ENCODE data around the gene D2HGDH. TPM values are rescaled to one million over a fixed set of nuclear protein-coding genes. Genes with fewer than 3 reads are reported as not detected.

The D2HGDH gene
- total and polyA plus RNA-seq, 2 of the 13 experiments (the other 11 are each of a cell fraction or from before 2014, with no cell fraction given) = 19.2 to 20.3 TPM

DNA sequence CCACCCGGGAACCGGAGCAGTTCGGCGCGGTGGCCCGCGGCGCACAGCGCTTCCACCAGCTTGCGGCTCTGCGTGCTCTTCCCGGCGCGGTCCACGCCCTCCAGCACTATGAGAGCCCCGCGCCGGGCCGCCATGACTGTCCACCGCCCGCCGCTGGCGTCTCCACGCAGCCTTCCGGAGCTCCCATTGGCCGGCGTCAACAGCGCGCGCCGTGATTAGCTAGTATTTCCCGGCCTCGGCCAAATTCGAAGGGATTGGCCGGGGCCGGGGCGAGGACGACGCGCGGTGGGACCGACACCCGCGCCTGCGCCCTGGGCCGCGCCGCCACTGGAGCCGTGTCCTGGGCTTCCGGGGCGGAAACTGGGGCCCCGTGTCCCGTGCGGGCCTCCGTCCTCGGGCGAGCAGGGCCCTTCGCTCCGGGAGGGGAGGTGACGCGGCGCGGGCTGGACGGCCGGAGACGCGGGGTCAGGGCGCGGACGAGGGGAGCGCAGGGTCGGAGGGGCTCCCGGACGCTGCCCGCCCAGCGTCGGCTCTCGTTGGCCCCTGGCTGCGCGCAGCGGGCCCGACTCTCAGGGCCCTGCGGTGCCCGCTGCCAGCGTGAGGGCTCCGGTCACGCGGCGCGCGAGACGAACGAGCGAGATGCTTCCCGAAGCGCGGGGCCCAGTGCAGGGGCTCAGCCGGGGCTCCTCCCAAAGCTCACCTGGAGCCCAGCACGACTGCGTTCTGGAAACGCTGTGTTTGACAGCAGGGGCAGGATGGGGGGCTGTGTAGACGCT lies 47.6 kb upstream of the D2HGDH start, which contains the start of gene DTYMK (continued):
- TF ChIP-seq, protein P1, sequence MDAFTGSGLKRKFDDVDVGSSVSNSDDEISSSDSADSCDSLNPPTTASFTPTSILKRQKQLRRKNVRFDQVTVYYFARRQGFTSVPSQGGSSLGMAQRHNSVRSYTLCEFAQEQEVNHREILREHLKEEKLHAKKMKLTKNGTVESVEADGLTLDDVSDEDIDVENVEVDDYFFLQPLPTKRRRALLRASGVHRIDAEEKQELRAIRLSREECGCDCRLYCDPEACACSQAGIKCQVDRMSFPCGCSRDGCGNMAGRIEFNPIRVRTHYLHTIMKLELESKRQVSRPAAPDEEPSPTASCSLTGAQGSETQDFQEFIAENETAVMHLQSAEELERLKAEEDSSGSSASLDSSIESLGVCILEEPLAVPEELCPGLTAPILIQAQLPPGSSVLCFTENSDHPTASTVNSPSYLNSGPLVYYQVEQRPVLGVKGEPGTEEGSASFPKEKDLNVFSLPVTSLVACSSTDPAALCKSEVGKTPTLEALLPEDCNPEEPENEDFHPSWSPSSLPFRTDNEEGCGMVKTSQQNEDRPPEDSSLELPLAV (CRISPR knock-in tag; conservative IDR thresholded peaks at IDR 0.05; ENCODE audit: low read depth) = peak; percentile 39; the same call in 1 of the 2 replicates
- TF ChIP-seq SMAD3 (CRISPR knock-in tag; IDR thresholded peaks at IDR 0.05) (peak; percentile 37; the same call in 1 of the 2 replicates), ZIK1 (CRISPR knock-in tag; IDR thresholded peaks at IDR 0.05; ENCODE audit: borderline replicate concordance, low read depth) (peak; percentile 97), CHCHD3 (CRISPR knock-in tag; IDR thresholded peaks at IDR 0.05) (peak; percentile 94; the same call in 1 of the 2 replicates), ZNF224 (CRISPR knock-in tag; IDR thresholded peaks at IDR 0.05) (peak; percentile 20; the same call in 1 of the 2 replicates), PHB2 (IDR thresholded peaks at IDR 0.05; ENCODE audit: partially characterized antibody) (no peak), ZNF17 (CRISPR knock-in tag; IDR thresholded peaks at IDR 0.05) (no peak), ETV6 (CRISPR knock-in tag; conservative IDR thresholded peaks at IDR 0.05) (peak; percentile 79), ZNF382 (CRISPR knock-in tag; IDR thresholded peaks at IDR 0.05; ENCODE audit: borderline replicate concordance) (no peak), MEIS2 (CRISPR knock-in tag; IDR thresholded peaks at IDR 0.05) (peak; percentile 16; the same call in 1 of the 2 replicates), MEF2D (CRISPR knock-in tag; IDR thresholded peaks at IDR 0.05) (no peak), XBP1 (CRISPR knock-in tag; IDR thresholded peaks at IDR 0.05) (no peak), BCL6 (CRISPR knock-in tag; IDR thresholded peaks at IDR 0.05) (0 out of 2 replicates have a peak, but pooled peaks have one; percentile 5), SALL1 (CRISPR knock-in tag; IDR thresholded peaks at IDR 0.05) (peak; percentile 93), ERF (CRISPR knock-in tag; IDR thresholded peaks at IDR 0.05) (peak; percentile 85), ZNF841 (CRISPR knock-in tag; IDR thresholded peaks at IDR 0.05; ENCODE audit: borderline replicate concordance) (peak; percentile 86)
- TF ChIP-seq, protein P2, sequence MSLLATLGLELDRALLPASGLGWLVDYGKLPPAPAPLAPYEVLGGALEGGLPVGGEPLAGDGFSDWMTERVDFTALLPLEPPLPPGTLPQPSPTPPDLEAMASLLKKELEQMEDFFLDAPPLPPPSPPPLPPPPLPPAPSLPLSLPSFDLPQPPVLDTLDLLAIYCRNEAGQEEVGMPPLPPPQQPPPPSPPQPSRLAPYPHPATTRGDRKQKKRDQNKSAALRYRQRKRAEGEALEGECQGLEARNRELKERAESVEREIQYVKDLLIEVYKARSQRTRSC (CRISPR knock-in tag; IDR thresholded peaks at IDR 0.05; ENCODE audit: low read depth) = 0 out of 2 replicates have a peak, but pooled peaks have one; percentile 38
- TF ChIP-seq, protein P3, sequence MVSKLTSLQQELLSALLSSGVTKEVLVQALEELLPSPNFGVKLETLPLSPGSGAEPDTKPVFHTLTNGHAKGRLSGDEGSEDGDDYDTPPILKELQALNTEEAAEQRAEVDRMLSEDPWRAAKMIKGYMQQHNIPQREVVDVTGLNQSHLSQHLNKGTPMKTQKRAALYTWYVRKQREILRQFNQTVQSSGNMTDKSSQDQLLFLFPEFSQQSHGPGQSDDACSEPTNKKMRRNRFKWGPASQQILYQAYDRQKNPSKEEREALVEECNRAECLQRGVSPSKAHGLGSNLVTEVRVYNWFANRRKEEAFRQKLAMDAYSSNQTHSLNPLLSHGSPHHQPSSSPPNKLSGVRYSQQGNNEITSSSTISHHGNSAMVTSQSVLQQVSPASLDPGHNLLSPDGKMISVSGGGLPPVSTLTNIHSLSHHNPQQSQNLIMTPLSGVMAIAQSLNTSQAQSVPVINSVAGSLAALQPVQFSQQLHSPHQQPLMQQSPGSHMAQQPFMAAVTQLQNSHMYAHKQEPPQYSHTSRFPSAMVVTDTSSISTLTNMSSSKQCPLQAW (CRISPR knock-in tag; IDR thresholded peaks at IDR 0.05) = no peak
- TF ChIP-seq, protein P4, sequence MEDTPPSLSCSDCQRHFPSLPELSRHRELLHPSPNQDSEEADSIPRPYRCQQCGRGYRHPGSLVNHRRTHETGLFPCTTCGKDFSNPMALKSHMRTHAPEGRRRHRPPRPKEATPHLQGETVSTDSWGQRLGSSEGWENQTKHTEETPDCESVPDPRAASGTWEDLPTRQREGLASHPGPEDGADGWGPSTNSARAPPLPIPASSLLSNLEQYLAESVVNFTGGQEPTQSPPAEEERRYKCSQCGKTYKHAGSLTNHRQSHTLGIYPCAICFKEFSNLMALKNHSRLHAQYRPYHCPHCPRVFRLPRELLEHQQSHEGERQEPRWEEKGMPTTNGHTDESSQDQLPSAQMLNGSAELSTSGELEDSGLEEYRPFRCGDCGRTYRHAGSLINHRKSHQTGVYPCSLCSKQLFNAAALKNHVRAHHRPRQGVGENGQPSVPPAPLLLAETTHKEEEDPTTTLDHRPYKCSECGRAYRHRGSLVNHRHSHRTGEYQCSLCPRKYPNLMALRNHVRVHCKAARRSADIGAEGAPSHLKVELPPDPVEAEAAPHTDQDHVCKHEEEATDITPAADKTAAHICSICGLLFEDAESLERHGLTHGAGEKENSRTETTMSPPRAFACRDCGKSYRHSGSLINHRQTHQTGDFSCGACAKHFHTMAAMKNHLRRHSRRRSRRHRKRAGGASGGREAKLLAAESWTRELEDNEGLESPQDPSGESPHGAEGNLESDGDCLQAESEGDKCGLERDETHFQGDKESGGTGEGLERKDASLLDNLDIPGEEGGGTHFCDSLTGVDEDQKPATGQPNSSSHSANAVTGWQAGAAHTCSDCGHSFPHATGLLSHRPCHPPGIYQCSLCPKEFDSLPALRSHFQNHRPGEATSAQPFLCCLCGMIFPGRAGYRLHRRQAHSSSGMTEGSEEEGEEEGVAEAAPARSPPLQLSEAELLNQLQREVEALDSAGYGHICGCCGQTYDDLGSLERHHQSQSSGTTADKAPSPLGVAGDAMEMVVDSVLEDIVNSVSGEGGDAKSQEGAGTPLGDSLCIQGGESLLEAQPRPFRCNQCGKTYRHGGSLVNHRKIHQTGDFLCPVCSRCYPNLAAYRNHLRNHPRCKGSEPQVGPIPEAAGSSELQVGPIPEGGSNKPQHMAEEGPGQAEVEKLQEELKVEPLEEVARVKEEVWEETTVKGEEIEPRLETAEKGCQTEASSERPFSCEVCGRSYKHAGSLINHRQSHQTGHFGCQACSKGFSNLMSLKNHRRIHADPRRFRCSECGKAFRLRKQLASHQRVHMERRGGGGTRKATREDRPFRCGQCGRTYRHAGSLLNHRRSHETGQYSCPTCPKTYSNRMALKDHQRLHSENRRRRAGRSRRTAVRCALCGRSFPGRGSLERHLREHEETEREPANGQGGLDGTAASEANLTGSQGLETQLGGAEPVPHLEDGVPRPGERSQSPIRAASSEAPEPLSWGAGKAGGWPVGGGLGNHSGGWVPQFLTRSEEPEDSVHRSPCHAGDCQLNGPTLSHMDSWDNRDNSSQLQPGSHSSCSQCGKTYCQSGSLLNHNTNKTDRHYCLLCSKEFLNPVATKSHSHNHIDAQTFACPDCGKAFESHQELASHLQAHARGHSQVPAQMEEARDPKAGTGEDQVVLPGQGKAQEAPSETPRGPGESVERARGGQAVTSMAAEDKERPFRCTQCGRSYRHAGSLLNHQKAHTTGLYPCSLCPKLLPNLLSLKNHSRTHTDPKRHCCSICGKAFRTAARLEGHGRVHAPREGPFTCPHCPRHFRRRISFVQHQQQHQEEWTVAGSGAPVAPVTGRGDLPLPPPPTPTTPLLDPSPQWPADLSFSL (CRISPR knock-in tag; IDR thresholded peaks at IDR 0.05) = no peak

Measured in HepG2 (cell line).